Effector memory CD4-positive, alpha-beta T cell (primary cell): Measurements from ENCODE around the gene WWP2.
"Not testable (repeated sequence)": the region's sequence is repeated elsewhere in the genome, so short reads cannot be mapped to it uniquely, and the experiment has no call there.

ENCODE experiments used
- DNase-seq, 3 donors: peaks; one replicate each; pipeline ENCODE4 v3.0.0-alpha.2; 2020
- H3K27ac ChIP-seq: 2 replicates; pipeline ENCODE4 v1.7.0; 2013; ENCODE audit warnings: mild to moderate bottlenecking, low read length, moderate library complexity; ENCODE audit not compliant: insufficient read depth, poor library complexity, severe bottlenecking
- H3K27me3 ChIP-seq: replicated peaks from 2 replicates; pipeline ENCODE4 v1.7.0; 2013; ENCODE audit warnings: mild to moderate bottlenecking, low read length; ENCODE audit not compliant: insufficient read depth, control insufficient read depth, poor library complexity, severe bottlenecking
- H3K36me3 ChIP-seq: 2 replicates; pipeline ENCODE4 v1.7.0; 2013; ENCODE audit warnings: mild to moderate bottlenecking, low read length, moderate library complexity; ENCODE audit not compliant: control insufficient read depth, insufficient read depth
- H3K4me1 ChIP-seq: 2 replicates; pipeline ENCODE4 v1.7.0; 2013; ENCODE audit warnings: low read length, mild to moderate bottlenecking; ENCODE audit not compliant: control insufficient read depth, insufficient read depth, poor library complexity, severe bottlenecking
- H3K4me3 ChIP-seq: 2 replicates; pipeline ENCODE4 v1.7.0; 2013; ENCODE audit warnings: low read length, low read depth, mild to moderate bottlenecking; ENCODE audit not compliant: insufficient read depth, poor library complexity, severe bottlenecking
- H3K9me3 ChIP-seq: 2 replicates; pipeline ENCODE4 v1.7.0; 2013; ENCODE audit warnings: mild to moderate bottlenecking, low read length, moderate library complexity; ENCODE audit not compliant: control insufficient read depth

Gene WWP2

DNA sequence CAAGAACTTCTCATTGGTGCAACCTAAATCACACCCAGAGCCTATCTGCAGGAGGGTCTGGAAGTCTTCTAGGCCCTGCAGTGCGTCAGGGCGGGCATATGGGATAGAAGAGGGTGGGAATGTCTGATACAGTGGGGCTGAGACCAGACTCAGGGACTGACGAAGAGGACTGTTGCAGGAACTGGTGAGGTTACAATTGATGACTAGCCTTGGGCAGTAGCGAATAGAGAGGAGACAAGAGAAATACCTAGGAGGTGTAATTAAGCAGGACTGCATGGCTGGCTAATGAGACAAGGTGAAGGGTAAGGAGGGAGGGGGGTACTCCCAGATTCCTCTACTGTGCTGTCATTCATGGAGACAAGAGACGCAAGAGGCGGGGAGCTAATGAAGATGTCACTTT is 91.3 kb downstream of the WWP2 start:
- H3K27ac ChIP-seq: no peak overlapping the region
- H3K27me3 ChIP-seq: no peaks in the 10 kb centered on the region
- no peak for DNase-seq
- H3K9me3 ChIP-seq: no peaks in the 10 kb centered on the region
- H3K4me3 ChIP-seq: no peak overlapping the region
- H3K36me3 ChIP-seq: peaks cover 5% of the 10 kb centered on the region
- no peaks in the 10 kb centered on the region for H3K4me1 ChIP-seq

DNA sequence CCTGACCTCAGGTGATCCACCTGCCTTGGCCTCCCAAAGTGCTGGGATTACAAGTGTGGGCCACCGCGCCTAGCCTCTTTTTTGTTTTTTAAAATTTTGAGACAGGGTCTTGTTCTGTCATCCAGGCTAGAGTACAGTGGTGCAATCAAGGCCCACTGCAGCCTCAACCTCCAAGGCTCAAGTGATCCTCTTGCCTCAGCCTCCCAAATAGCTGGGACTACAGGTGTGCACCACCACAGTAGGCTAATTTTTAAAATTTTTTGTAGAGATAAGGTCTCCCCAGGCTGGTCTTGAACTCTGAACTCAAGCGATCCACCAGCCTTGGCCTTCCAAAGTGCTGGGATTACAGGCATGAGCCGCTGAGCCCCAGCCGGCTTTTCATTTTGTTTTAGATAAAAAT is 92.6 kb downstream of the WWP2 start:
- H3K36me3 ChIP-seq: not testable (repeated sequence)

DNA sequence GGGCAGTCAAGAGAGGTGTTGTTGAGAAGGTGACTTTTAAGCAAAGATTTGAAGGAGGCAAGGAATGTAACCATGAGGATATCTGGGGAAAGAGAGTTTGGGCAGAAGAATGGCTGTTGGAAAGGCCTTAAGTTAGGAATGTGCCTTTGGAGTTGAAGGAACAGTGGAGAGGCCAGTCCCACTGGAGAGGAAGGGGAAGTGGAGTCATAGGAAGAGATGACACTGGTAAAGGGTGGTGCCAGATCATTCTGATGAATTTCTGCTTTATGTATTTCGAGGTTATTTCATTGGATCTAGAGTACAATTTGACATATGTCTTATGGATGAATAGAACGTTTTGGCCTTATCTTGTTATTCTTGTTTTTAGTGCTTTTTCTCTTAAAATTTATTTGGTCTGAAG is 93.5 kb downstream of the WWP2 start:
- H3K27me3 ChIP-seq: no peaks in the 10 kb centered on the region
- peaks cover 10% of the 10 kb centered on the region for H3K36me3 ChIP-seq
- DNase-seq: no peak
- H3K9me3 ChIP-seq: no peaks in the 10 kb centered on the region
- H3K27ac ChIP-seq: no peak overlapping the region
- H3K4me1 ChIP-seq: no peaks in the 10 kb centered on the region
- no peak overlapping the region for H3K4me3 ChIP-seq

More for the DNA sequence above, 92.6 kb downstream of the WWP2 start:
- not testable (repeated sequence) for H3K4me1 ChIP-seq, DNase-seq, H3K9me3 ChIP-seq, H3K27ac ChIP-seq, H3K4me3 ChIP-seq, H3K27me3 ChIP-seq

DNA sequence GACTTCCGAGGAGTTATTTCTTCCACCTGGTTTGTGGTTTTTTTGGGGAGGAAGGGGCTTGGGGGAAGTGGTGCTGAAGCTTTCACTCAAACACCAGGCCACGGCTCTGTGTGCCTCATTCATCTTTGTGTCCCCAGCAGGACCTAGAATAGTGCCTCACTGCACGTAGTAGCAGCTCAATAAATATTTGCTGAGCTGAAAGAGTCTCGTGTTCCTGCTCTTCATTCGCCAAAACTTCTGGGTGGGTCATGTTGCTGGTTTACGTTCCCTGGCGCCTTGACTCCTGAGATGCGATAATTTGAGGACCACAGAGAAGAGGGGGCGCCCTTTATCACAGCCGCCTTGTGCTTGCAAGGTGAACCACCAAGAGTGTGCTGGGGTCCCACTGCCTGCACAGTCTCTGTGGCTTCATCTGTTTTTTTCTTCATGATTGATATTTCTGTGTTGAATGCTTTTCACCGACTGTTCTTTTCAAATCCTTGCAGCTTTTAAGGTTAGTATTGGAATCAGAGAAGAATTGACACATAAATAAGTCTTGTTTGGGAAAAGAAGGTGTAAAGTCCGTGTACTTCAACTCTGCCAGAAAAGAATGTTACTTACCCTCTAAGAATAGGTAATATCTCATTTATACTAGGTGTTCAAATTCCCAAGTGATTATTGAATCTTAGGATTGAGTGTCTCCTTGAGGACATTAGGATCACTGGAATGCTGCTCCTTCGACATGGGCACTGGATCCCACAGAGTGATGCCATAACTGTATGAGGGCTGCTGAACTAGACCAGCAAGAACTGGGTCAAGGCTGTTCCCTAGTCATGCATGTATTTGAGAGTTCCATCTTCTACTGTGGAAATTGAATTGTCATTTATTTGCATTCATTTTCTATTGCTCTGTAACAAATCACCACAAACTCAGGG is 96.3 kb downstream of the WWP2 start:
- Histone ChIP-seq H3K9me3 (no peaks in the 10 kb centered on the region), H3K4me1 (no peaks in the 10 kb centered on the region), H3K4me3 (no peak overlapping the region), H3K27ac (no peak overlapping the region), H3K27me3 (no peaks in the 10 kb centered on the region), H3K36me3 (peaks cover 20% of the 10 kb centered on the region)
- no peak for DNase-seq

GRCh38 chr16:69859105-69859989 is 97.2 kb downstream of the WWP2 start:
- DNase-seq: no peak

DNA sequence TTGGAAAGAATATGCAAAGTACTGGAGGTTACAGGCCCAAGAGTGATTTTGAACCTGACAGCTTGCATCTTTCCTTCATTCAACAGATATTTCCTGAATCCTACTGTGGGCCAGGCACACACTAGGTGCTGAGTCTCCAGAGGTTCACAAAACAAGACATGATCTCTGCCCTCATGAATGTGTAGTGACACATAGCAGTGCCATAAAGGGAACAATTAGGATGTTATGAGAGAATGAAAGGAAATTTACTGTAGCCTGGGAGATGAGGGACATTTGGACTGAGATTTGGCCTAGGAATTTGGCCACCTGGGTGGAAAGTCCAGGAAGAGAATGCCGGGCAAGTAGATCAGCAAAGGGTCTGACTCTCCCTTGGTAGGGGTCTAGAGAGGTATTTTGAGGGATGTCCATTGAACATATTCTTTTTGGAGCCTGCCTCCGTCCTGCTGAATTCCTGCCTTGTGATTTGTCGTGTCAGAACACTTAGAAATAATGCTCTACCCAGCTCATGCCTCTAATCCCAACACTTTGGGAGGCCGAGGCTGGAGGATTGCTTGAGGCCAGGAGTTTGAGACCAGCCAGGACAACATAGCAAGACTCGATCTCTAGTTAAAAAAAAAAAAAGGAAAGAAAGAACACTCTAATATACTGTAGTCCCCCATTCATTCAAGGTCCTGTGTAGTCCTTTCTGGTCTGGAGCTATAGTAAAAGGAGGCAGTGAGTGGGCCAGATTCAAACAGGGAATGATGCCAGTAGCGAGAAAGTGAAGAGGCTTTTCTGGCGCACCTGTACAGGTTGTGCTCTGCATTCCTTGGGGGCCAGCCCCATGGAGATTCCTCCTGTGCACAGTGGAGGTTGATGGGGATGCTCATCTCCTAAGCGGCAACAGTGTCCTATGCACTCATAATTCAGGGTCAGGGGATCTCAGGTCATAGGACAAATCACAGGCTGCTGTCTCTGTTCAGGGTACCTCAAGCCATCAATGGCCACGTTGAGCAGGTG is 98.4 kb downstream of the WWP2 start:
- Histone ChIP-seq H3K4me3 (no peak overlapping the region), H3K9me3 (no peaks in the 10 kb centered on the region), H3K27ac (no peak overlapping the region), H3K36me3 (peaks cover 20% of the 10 kb centered on the region), H3K4me1 (no peaks in the 10 kb centered on the region), H3K27me3 (no peaks in the 10 kb centered on the region)
- DNase-seq: no peak

More at GRCh38 chr16:69859105-69859989, 97.2 kb downstream of the WWP2 start:
- H3K4me3 ChIP-seq: no peak overlapping the region
- no peaks in the 10 kb centered on the region for H3K27me3 ChIP-seq
- no peaks in the 10 kb centered on the region for H3K4me1 ChIP-seq
- no peak overlapping the region for H3K27ac ChIP-seq
- H3K9me3 ChIP-seq: no peaks in the 10 kb centered on the region
- peaks cover 20% of the 10 kb centered on the region for H3K36me3 ChIP-seq

GRCh38 chr16:69861292-69862030 is 99.3 kb downstream of the WWP2 start:
- Histone ChIP-seq H3K27me3 (no peaks in the 10 kb centered on the region), H3K27ac (no peak overlapping the region), H3K4me3 (no peak overlapping the region), H3K4me1 (no peaks in the 10 kb centered on the region), H3K36me3 (peaks cover 20% of the 10 kb centered on the region), H3K9me3 (no peaks in the 10 kb centered on the region)
- DNase-seq: no peak

- Histone ChIP-seq H3K4me1 (no peaks in the 10 kb centered on the region), H3K4me3 (no peak overlapping the region), H3K27me3 (no peaks in the 10 kb centered on the region), H3K9me3 (no peaks in the 10 kb centered on the region), H3K27ac (no peak overlapping the region), H3K36me3 (peaks cover 21% of the 10 kb centered on the region)
- no peak for DNase-seq
These were observed 101.5 kb downstream of the WWP2 start for GRCh38 chr16:69863401-69864281.
